ENCODE results near the gene PCDHGA3.

- TF ChIP-seq YY1 (IDR thresholded peaks at IDR 0.05; ENCODE audit: insufficient read depth, insufficient read length) (no peak), ZNF274 (IDR thresholded peaks at IDR 0.05; ENCODE audit: low read depth, low read length) (no peak)
Observed at GRCh38 chr5:141355641-141356040, 12.0 kb downstream of the PCDHGA3 start.

All from NT2/D1 (cell line).